HG02642 (cell line): Measurements from ENCODE around the gene DGKG.
A peak's percentile ranks its signal among the peaks of the same experiment; 100 is the strongest.

Experiments used
- ATAC-seq: cut with Tn5 transposase; IDR thresholded peaks from one replicate; pipeline ENCODE4 v1.9.1; 2021; ENCODE audit warnings: mild to moderate bottlenecking; ENCODE audit not compliant: unreplicated experiment, poor library complexity

DGKG gene

DNA sequence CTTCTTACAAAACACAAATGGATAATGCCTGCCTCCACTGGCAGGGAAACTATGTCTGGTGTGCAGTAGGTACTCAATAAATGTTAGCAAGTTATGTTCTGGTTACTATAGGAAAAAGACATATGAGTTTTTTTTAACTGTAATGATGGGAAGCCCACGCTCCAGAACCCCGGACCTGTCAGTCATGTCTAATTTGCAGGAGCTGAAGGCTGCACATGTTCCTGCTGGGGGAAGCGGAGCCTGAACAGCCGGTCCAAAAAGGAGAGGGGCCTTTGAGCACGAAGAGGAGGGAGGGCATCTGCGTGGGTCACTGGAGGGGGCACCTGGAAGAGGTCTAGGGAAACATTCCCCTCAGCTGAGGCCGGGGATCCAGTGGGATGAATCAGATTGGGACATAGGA, 113.2 kb downstream of the DGKG start:
- ATAC-seq: no peak

DNA sequence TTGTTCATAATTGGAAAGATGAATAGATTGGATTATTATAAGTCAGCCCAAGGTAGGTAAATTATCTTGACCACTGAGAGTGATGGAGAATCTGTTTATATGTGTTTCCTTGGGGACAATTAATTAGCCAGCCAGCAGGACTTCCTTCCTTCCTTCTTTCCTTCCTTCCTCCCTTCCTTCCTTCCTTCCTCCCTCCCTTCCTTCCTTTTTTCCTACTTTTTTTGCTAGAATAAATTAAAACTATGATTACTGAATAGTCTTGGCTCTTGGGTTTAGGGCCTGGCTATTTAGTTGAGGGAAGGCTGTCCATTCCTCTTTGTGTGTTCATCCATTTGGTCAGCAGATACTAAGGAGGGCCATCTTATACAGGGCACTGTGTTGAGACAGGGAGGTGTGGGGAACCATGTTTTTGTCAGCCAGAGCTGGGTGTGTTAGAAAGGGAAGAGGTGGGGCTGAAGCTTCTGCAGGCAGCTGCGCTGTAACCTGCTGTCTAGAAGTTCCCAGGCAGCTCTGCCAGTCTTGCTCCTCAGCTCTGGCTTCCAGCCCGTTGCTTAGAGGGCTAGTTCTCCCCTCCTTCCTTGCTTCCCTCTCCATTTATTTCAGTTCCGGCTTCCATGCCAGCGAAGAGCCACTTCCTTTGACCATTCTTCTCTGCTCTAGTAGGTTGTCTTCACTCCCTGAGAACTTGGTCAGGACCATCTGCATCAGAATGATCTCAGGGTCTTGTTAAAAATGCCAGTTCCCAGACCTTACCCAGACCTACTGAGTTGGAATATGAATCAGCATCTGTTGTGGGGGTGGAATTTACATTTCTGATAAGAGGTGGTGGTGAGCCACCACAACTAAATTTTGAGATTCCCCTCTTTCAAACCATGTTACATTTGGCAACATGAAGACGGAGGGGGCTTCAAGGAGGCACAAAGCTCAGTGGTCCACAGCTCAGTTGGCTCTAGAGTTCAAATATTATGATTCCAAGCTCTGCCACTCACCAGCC, 113.9 kb downstream of the DGKG start:
- ATAC-seq: no peak

DNA sequence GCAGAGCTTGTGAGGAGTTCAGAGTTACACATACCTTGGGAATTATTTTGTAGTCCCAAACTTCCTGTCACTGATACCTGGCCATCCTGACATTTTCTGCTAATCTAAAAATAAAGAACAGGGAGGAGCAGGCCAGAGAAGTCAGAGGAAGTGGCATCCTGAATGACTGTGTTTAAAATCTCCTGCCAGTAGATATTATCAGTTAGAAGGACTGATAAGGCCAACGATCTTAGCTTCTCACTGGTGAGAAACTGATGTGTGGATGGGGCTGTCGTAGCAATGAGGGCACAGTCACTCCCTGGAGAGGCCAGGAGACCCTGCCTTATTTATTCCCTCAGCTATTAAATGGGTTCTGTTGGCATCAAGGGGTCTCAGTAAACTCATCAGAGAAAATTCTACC, 115.1 kb downstream of the DGKG start:
- no peak for ATAC-seq

DNA sequence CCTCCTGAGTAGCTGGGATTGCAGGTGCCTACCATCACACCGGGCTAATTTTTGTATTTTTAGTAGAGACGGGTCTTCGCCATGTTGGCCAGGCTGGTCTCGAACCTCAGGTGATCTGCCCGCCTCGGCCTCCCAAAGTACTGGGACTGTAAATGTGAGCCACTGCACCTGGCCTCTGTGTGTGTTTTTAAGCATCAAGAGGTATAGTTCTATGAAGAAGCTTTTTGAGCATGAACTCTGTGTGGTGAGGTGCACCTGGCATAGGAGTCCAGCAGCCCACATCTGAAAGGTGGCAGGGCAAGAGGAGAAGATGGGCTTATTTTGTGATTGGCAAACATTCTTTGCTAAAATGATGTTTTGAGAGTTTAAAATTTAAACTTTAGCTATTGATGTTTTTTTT, 118.0 kb downstream of the DGKG start:
- no peak for ATAC-seq

DNA sequence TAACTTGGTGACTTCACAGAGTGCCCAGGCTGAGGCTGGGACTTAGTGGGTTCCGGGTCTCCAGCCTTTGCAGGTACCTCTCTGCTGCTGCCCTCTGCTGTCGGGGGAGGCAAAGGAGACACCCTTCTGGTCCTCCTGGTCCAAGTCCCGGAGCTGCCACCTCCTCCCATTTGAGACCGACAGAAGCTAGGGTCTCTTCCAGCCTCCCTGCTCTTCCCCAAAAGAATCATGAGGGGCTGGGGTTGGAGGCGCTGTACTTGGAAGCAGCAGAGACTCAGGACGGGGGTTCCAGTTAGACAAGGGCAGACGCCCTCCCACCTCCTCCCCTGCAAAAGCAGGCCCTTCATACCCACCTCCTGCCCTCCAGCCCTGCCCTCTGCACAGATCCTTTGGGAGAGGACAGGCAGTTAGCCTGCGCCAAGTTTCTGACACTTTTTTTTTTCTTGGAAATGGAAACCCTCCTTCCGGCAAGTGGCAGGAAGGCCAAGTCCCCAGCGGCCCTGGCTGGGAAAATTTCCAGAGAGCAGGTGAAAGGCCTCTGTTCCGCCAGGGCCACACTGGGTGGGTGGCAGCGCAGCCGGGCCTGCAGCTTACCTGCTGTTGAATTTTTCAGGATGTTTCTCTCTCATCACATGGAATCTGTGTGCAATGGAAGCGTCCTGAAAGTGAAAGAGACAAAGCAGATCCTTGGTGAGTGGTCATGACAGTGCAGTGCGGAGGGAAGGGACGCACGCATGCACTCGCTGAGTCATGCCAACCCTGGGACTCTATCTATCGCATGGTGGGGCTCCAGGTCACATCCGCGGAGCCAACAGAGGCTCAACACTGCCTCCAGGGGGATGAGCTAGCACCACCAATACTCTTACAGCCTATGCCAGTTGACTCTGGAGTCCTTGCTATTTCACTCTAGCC, 119.9 kb downstream of the DGKG start:
- ATAC-seq: peak; percentile 86

DNA sequence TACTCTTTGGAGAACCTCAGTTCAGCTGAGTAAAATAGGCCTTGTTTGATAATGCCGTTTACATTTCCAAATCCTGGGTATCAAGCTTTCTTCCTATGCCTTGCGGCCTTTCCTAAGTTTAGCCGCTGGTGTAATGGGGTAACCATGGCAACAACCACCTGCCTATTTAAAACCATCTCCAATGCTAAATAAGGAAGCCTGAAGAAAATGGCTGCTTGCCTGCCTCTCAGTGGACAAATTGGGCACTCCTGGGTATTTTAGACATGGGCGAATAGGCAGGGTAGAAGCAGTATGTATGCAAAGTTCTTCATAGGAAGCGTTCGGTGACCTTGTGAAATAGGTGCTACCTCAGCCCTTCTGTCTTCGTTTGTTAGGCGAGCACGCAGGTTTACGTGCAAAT, 122.7 kb downstream of the DGKG start:
- ATAC-seq: no peak

DNA sequence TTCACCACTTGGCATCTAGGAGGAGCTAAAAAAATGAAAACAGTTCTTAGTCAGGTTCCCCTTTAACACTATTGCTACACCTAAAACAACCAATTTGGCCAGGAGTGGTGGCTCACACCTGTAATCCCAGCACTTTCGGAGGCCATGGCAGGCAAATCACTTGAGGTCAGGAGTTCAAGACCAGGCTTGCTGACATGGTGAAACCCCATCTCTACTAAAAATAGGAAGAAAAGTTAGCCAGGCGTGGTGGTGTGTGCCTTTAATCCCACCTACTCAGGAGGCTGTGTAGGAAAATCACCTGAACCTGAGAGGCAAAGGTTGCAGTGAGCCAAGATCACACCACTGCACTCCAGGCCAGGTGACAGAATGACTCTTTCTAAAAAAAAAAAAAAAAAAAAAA, 124.1 kb downstream of the DGKG start:
- ATAC-seq: no peak

DNA sequence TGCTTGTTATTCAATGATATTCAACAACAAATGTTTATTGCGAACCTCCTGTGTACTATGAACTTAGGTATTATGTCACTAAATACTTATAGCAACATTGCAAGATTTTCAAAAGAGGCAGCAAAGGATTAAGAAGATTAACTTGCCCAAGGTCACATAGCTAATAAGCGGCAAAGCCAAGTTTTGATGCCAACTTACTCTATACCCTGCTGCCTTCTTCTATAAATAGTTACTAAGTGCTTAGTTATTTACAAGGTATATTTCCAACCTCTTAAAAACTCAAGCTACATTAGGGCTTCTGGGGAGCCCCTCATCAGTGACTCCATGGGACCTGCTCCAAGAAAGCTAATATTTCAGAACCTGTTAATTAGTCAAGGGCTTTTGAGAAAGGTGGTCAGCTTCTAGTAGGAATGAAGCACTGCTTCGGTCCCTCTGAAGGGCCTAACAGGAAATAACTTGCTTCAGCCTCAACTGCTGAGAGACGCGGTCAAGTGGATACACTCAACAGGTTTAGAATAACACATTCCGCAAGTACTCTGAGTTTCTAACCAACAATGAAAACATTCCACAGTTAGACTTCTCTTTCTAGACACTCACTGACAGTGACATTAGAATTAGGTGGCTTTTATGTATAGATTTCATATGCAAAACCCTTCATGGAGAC, 125.5 kb downstream of the DGKG start:
- ATAC-seq: no peak

DNA sequence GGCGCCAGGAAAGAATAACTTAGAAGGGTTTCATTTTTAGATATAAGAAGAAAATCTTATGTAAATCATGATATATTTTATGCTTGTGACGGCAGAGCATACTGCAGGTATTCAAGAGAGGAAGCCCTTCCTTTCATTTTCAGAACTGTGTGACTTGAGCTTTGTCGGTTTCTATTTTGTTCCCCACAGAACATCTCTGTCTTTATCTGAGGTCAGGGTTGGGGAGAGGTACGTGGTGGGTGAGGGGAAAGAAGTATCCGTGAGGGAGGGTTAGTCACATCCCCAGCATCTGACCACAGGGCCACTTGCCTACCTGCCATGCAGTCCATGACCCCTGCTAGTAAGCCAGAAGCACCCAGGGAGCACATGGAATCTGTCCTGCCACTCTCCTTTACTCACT, 126.5 kb downstream of the DGKG start:
- ATAC-seq: peak; percentile 86

DNA sequence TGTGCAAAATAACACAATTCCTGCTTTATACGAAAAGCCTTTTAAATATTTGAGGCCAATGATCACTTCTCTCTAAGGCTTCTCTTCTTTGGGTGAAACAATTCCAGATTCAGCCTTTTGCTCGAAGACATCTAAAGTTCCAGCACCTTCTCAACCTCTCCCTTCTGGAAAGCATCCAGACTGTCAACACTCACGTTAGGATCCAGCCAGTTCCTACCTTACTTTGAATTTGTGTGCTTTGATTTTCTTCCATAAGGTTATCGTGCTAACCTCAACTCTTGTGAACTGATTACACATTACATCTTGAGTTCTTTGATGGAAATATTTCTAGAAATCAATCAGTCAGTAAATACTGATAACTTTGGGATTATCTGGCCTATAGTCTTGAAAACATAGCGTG, 127.9 kb downstream of the DGKG start:
- ATAC-seq: no peak

DNA sequence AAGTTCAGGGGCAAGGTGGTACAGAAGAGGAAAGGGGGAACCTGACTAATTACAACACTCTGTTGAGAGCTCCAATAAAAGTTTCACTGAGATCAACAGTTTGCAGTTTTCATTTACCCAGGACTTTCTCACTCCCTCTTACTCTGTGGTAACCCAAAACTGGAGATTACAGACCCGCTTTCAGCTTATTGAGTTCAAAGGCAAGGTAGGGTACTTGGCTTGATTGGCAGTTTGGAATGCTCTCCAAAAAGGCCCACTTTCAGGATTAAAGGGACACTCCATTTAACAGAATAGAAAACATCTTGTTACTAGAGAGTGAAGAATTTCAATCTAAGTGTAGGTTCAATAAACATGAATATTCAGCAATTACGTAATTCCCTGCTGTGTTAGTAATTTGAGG, 135.6 kb downstream of the DGKG start:
- no peak for ATAC-seq

DNA sequence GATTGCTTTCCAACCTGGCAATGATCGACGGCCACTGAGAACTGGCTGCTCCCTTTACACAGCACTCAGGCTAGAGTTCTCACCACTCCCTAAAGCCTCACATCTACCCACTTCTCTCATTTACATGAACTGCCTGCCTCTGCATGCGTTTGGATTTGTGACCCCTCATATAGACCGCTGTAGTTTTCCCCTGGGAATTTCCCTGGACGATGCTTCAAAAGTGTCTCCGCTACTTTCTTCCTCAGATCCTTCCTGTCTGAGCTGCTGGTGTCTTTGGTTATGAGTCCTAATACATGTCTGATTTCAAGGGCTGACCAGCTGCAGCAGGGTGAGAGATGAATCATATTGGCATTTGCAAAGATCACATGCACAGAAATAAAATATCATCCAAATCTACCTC, 136.4 kb downstream of the DGKG start:
- no peak for ATAC-seq

DNA sequence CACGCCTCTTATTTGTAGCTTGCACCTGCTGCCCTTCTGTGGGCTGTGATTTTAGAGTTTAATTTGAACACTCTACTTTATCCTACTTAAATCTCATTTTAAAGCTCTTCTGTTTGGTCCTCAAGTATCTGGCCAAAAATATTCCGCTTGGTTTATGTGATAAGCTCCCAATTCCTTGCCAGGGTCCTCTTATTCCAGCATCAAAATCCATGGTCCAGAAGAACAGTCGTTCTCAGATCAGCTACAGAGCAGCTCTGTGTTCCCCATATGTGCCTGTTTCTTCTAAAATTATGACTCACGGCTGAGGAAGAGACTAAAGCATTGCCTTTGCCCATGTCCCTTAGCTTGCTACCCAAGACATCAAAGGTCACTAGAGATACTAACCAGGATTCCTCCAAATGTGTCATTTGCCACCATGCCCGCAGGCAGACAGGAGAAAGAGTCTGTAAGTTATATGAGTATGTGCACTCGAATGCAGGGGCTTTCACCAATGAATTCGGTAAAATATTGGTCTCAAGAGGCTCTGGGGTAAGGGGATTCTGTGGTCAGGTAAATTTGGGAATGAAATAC, 137.9 kb downstream of the DGKG start:
- no peak for ATAC-seq

DNA sequence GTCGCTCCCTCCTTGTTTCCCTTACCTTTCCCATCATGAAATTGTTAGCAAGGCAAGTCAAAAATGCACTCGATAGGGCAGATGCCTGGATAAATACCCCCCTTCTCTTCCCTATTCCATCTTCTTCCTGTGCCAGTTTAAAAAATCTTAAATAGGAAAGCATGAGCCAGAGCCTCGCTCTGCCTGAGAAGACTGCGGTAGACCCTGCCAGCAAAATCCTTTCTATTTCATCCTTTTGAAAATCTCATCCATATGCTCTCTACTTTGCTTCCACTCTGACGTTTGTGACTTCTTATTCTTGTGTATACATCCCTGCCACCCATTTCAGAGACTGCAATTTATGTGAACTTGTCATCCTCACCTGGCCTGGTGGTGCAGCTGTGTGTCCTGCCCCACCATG, 138.6 kb downstream of the DGKG start:
- ATAC-seq: no peak

DNA sequence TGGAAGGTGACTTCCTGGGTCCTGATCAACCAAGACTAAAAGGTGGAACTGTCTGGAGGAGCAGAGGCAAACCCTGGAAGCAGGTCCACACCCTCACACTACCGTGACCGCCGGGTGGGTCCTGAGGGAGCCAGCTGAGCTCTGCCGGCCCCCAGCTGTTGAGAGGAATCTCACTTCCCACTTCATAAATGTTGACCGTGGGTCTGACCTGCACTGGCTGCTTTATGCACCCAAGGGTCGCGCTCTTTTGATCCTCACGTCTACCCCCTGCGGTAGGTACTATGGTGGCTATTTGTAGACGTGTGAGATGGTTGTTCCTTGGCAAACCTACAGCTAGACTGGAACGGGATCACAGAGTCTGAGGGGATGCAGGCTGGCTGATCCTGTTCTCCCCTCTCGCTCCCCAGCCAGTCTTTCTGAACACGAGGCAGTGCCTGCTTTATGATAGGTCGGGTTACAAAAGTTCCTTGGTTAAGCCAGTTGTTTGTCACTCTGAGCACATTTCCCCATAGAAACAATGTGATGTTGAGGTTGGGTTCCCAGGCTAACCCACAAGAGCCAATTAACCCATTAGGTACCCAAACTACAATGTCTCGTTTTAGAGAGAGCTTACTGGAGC, 140.2 kb downstream of the DGKG start:
- ATAC-seq: no peak

DNA sequence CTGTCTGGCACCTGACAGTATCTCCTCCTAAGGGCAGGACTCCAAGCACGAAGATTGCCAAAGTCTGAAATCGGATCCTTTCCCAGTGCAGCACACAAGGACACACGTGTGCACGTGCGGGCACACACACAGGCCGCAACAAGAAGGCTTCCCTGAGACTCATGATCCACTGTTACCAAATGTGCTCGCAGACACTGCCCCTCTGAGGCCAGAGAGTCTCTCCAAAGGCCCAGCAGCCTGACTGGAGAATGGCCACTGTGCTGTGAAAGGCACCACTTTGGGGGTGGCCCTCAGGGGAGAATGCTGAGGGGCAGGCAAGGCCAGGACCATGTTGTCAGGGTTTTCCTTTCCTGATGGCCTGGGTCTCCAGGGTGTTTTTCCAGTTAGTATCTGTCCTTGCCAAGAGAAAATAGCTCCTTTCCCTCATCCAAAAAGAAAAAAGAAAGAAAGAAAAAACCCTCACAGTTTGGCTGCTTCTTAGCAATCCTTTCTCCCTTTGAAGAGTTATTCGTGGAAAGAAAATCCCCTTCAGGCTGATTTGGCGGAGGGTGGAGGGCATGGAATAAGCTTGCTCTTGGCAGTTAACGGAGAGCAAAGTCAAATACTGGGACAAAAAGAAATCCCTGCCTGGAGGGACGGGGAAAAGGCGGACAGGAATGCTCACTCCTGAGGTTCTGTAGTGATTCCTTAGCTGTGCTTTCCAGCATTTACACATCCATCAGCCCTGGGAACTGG, 141.0 kb downstream of the DGKG start:
- ATAC-seq: no peak

DNA sequence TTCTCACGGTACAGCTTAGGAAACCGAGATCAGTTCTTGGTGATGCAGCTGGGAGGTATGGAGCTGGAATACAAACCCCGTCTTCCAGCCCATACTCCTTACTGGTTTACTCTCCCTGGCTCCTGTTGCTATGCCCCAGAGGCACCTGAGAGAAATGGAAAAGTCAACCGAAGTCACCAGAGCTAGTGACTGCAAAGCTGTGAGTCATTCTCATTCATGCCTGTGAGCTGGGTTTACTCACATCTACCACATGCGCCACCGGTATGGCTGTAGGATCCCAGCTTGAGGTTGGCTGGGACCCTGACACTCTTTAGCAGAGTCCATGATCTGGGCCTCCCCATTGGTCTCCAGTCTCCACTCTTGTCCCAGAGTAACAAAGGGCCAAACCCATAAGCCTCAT, 141.7 kb downstream of the DGKG start:
- no peak for ATAC-seq

DNA sequence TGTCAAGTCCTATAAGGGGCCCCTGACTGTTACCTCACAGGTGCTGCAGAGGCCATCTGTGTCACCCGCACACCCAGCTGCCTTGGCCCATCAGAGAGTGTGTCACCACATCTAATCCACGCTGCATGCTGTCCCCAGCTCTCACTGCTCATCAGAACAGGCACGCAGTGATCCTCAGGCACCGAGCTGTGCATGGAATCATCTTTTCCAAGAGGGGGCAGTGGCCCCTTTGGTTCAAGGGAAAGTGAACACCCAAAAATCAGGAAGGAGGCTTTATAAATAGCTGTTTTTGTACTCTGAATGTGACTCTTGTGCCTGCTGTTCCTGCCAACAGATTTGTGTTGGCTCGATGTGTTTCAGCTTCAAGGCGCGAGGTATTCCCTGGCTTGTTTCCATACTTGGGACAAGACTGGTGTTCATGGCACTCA, 142.8 kb downstream of the DGKG start:
- ATAC-seq: no peak

DNA sequence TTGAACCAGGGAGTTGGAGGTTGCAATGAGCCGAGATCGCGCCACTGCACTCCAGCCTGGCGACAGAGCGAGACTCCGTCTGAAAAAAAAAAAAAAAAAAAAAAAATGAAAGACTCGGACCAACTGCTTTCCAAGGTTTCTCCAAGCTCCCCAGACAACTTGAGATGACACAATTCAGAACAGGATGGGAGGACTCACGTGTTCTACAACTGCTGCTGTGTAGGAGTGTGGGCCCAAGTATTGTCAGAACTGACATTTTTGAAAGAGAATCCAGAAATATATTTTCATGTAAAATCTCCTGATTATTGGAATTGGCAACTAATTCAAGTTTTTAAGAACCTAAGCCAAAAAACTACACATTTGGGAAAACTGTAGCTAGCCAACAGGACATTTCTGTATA, 143.6 kb downstream of the DGKG start:
- ATAC-seq: no peak
